B cell (primary cell): ENCODE results near the gene IPCEF1. TPM values are rescaled to one million over a fixed set of nuclear protein-coding genes. Genes with fewer than 3 reads are reported as not detected.
A peak's percentile ranks its signal among the peaks of the same experiment; 100 is the strongest.
"Not testable (repeated sequence)": the region's sequence is repeated elsewhere in the genome, so short reads cannot be mapped to it uniquely, and the experiment has no call there.

ENCODE experiments used
- ATAC-seq: fragments of 200-7000 bp; cut with Tn5 transposase; one replicate; pipeline ENCODE4 v1.10.0; 2021; ENCODE audit warnings: low read depth, mild to moderate bottlenecking, moderate number of reproducible peaks, moderate library complexity
- CTCF ChIA-PET: fragments of 350-600 bp; sonication (Branson Sonifier 250); formaldehyde crosslinking; loops from one replicate; lab custom pipeline; 2021; ENCODE audit warnings: antibody characterized with exemption, inconsistent platforms; lab: Charles Lee
- POLR2A ChIA-PET: fragments of 350-600 bp; sonication (Branson Sonifier 250); formaldehyde crosslinking; loops from one replicate; lab custom pipeline; 2021; ENCODE audit warnings: antibody characterized with exemption; lab: Charles Lee
- DNase-seq: peaks from one replicate; pipeline ENCODE4 v3.0.0; 2013
- H2AFZ ChIP-seq: 2 replicates; pipeline ENCODE4 v1.6.1; 2012; ENCODE audit warnings: mild to moderate bottlenecking, low read depth, low read length; ENCODE audit not compliant: insufficient read depth, poor library complexity, severe bottlenecking
- H3K27ac ChIP-seq, 2 donors: 1 replicate in 1 of 2; 2 replicates in 1 of 2; pipeline ENCODE4 v1.5.1; 2012 to 2013; ENCODE audit warnings: low read length in 2 of 2, mild to moderate bottlenecking in 2 of 2, moderate library complexity in 1 of 2
- H3K27me3 ChIP-seq, 4 experiments: fragments of 200-600 bp in 1 of 4; sonication (generic) in 1 of 4; replicated peaks in 1 of 4; 1 replicate in 2 of 4; 2 replicates in 2 of 4; pipeline versions ENCODE4 v1.6.1 to v1.7.0; 2013 to 2016; ENCODE audit warnings: low read length in 3 of 4, mild to moderate bottlenecking in 2 of 4, mixed read lengths in 1 of 4, moderate library complexity in 1 of 4; ENCODE audit not compliant: insufficient read depth in 4 of 4, control insufficient read depth in 3 of 4; ENCODE audit errors: control extremely low read depth in 1 of 4
- H3K36me3 ChIP-seq, 2 experiments: replicated peaks in 1 of 2; 1 replicate in 1 of 2; 2 replicates in 1 of 2; pipeline versions ENCODE4 v1.6.1 to v1.7.1; 2013; ENCODE audit warnings: low read length in 1 of 2; ENCODE audit not compliant: insufficient read depth in 2 of 2, control insufficient read depth in 1 of 2; ENCODE audit errors: control extremely low read depth in 1 of 2, extremely low read depth in 1 of 2
- H3K4me1 ChIP-seq, 2 donors: fragments of 200-600 bp in 1 of 2; sonication (generic) in 1 of 2; 1 replicate in 1 of 2; 2 replicates in 1 of 2; pipeline versions ENCODE4 v1.5.1 to v1.6.1; 2013 to 2017; ENCODE audit warnings: low read length in 2 of 2; ENCODE audit not compliant: control insufficient read depth in 2 of 2, insufficient read depth in 2 of 2
- H3K4me2 ChIP-seq: replicated peaks from 2 replicates; pipeline ENCODE3; 2012; ENCODE audit warnings: mild to moderate bottlenecking, low read depth, low read length; ENCODE audit not compliant: poor library complexity, severe bottlenecking
- H3K4me3 ChIP-seq, 5 experiments: fragments of 200-600 bp in 1 of 5; sonication (generic) in 1 of 5; 1 replicate in 3 of 5; 2 replicates in 2 of 5; pipeline versions ENCODE4 v1.5.1 to v1.7.0; 2011 to 2016; ENCODE audit warnings: low read length in 4 of 5, mild to moderate bottlenecking in 4 of 5, low read depth in 2 of 5, control low read depth in 1 of 5, moderate library complexity in 1 of 5; ENCODE audit not compliant: insufficient read depth in 1 of 5; ENCODE audit errors: control extremely low read depth in 1 of 5, extremely low read depth in 1 of 5
- H3K79me2 ChIP-seq: fragments of 200-600 bp; sonication (generic); one replicate; pipeline ENCODE4 v1.6.0; 2016; ENCODE audit warnings: low read length; ENCODE audit not compliant: control insufficient read depth, insufficient read depth
- H3K9ac ChIP-seq: fragments of 200-600 bp; sonication (generic); 2 replicates; pipeline ENCODE4 v1.6.1; 2017; ENCODE audit warnings: mild to moderate bottlenecking, low read length, moderate library complexity
- H3K9me3 ChIP-seq, 3 donors: one replicate each; pipeline versions ENCODE4 v1.6.1 to v1.7.1; 2013; ENCODE audit warnings: low read length in 2 of 3; ENCODE audit not compliant: control insufficient read depth in 2 of 3, insufficient read depth in 1 of 3; ENCODE audit errors: control extremely low read depth in 1 of 3
- H4K20me1 ChIP-seq: 2 replicates; pipeline ENCODE4 v1.6.0; 2012; ENCODE audit warnings: mild to moderate bottlenecking, low read length; ENCODE audit not compliant: insufficient read depth, control insufficient read depth, poor library complexity, severe bottlenecking
- H3K27ac Mint-ChIP-seq: one replicate; pipeline ENCODE4 v1.8.0; 2021; ENCODE audit warnings: mixed read lengths
- H3K27me3 Mint-ChIP-seq: one replicate; pipeline ENCODE4 v1.8.0; 2021; ENCODE audit warnings: mixed read lengths
- H3K4me1 Mint-ChIP-seq: one replicate; pipeline ENCODE4 v1.8.0; 2021; ENCODE audit warnings: mixed read lengths
- H3K4me3 Mint-ChIP-seq: one replicate; pipeline ENCODE4 v1.8.0; 2021; ENCODE audit warnings: mixed read lengths
- H3K9me3 Mint-ChIP-seq: one replicate; pipeline ENCODE4 v1.8.0; 2022; ENCODE audit warnings: mixed read lengths; ENCODE audit not compliant: insufficient read depth
- EZH2 ChIP-seq: IDR thresholded peaks from 2 replicates; pipeline ENCODE4 v1.6.1; 2012; ENCODE audit warnings: borderline replicate concordance, low read depth, mild to moderate bottlenecking, moderate library complexity, low read length; ENCODE audit not compliant: insufficient read depth, poor library complexity, severe bottlenecking
- WGBS: methylation state at CpG from one replicate; pipeline ENCODE4 v1.1.5; 2013; ENCODE audit warnings: missing lambda C conversion rate; ENCODE audit not compliant: insufficient coverage; 5-methylcytosine and 5-hydroxymethylcytosine counted together
- intact Hi-C: fragments of 100-400 bp; cut with micrococcal nuclease; formaldehyde crosslinking; loops from one replicate; pipeline ENCODE4 v1.10.0; 2022
- polyA plus RNA-seq: library from polyadenylated mRNA; depleted of rRNA; stranded (reverse); fragments of >200 nt; gene quantifications from 2 replicates; pipeline ENCODE4 v1.2.3, GENCODE V29; 2012
- total RNA-seq, 2 donors: library from RNA; stranded (reverse); fragments of 120-200 nt in 1 of 2; gene quantifications; 1 replicate in 1 of 2; 2 replicates in 1 of 2; pipeline versions ENCODE4 v1.2.3 to v1.2.4, GENCODE V29; 2013 to 2022
- TF ChIP-seq, protein P1 (sequence below): fragments of 200-600 bp; IDR thresholded peaks from one replicate; pipeline ENCODE4 v1.8.0; 2022; ENCODE audit warnings: antibody characterized with exemption, mild to moderate bottlenecking

Gene IPCEF1
- total and polyA plus RNA-seq, 2 donors (not counting 1 experiment from before 2014, with no cell fraction given), result 0.22 to 0.94 TPM

DNA sequence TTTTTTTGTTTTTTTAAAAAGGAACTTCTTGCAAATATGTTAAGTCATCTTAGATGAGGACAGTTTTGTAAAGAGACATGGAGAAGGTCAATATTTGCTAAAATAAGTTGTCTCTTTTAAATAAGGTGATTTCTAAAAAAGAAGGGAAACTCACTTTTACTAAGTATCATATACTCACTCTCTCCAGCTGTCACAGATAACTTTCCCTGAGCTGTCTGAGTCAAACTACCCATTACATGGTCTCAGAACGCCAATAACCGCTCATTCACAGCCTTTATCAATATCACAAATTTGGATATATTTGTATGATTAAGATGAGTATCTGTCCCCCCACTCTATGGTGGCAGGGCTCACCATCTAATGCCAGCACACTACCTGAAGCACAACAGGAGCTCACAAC, 47.6 kb downstream of the IPCEF1 start:
- Mint-ChIP-seq H3K4me1 (peaks cover 10% of the 10 kb centered on the region), H3K27me3 (peaks cover 5% of the 10 kb centered on the region), H3K4me3 (no peak overlapping the region), H3K27ac (no peak overlapping the region), H3K9me3 (no peaks in the 10 kb centered on the region)
- no peak overlapping the region for H3K9ac ChIP-seq
- POLR2A ChIA-PET, result no interaction called here
- WGBS, result no CpG with 5 or more reads among the region's 2 CpGs
- TF ChIP-seq EZH2, result no peak
- TF ChIP-seq, protein P1, sequence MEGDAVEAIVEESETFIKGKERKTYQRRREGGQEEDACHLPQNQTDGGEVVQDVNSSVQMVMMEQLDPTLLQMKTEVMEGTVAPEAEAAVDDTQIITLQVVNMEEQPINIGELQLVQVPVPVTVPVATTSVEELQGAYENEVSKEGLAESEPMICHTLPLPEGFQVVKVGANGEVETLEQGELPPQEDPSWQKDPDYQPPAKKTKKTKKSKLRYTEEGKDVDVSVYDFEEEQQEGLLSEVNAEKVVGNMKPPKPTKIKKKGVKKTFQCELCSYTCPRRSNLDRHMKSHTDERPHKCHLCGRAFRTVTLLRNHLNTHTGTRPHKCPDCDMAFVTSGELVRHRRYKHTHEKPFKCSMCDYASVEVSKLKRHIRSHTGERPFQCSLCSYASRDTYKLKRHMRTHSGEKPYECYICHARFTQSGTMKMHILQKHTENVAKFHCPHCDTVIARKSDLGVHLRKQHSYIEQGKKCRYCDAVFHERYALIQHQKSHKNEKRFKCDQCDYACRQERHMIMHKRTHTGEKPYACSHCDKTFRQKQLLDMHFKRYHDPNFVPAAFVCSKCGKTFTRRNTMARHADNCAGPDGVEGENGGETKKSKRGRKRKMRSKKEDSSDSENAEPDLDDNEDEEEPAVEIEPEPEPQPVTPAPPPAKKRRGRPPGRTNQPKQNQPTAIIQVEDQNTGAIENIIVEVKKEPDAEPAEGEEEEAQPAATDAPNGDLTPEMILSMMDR, result no peak
- peaks cover 0 to 16% of the 10 kb centered on the region in 2 donors for H3K4me1 ChIP-seq
- ATAC-seq (no peak), DNase-seq (no peak)
- no peak overlapping the region for H2AFZ ChIP-seq
- intact Hi-C loops, result loop anchor here (5.0 kb wide), 1 partner anchor 48 kb away; the partner anchor contains the start of gene IPCEF1
- no peaks in the 10 kb centered on the region for H3K36me3 ChIP-seq
- H3K27ac ChIP-seq, result no peak overlapping the region
- H3K27me3 ChIP-seq, result no peaks in the 10 kb centered on the region
- no peaks in the 10 kb centered on the region for H3K79me2 ChIP-seq
- H4K20me1 ChIP-seq, result no peaks in the 10 kb centered on the region
- H3K9me3 ChIP-seq, result no peaks in the 10 kb centered on the region
- CTCF ChIA-PET, result no interaction called here
- H3K4me3 ChIP-seq, result no peak overlapping the region
- H3K4me2 ChIP-seq, result no peak overlapping the region

- H3K9me3 ChIP-seq, result peaks cover 0 to 3% (median 0%) of the 10 kb centered on the region in 3 donors
- no peak overlapping the region for H3K4me2 ChIP-seq
- H3K4me3 Mint-ChIP-seq, result no peak overlapping the region
- H3K9ac ChIP-seq, result no peak overlapping the region
- H3K27me3 Mint-ChIP-seq, result peaks cover 5% of the 10 kb centered on the region
- H3K4me1 Mint-ChIP-seq, result peaks cover 11% of the 10 kb centered on the region
- no peaks in the 10 kb centered on the region for H3K27me3 ChIP-seq
- H3K27ac ChIP-seq, result no peak overlapping the region
- H3K9me3 Mint-ChIP-seq, result no peaks in the 10 kb centered on the region
- DNase-seq (no peak), ATAC-seq (no peak)
- TF ChIP-seq EZH2, result no peak
- TF ChIP-seq, protein P1, result no peak
- H3K4me1 ChIP-seq, result peaks cover 0 to 23% of the 10 kb centered on the region in 2 donors
- ChIA-PET CTCF (no interaction called here), POLR2A (no interaction called here)
- intact Hi-C loops, result loop anchor here (5.0 kb wide), 1 partner anchor 49 kb away; the partner anchor contains the start of gene IPCEF1
- no peak overlapping the region for H2AFZ ChIP-seq
- no peak overlapping the region for H3K27ac Mint-ChIP-seq
- no peaks in the 10 kb centered on the region for H4K20me1 ChIP-seq
- 90% methylated on average over 3 of the region's 7 CpGs for WGBS
- no peaks in the 10 kb centered on the region for H3K36me3 ChIP-seq
- no peaks in the 10 kb centered on the region for H3K79me2 ChIP-seq
- no peak overlapping the region for H3K4me3 ChIP-seq
Observed at GRCh38 chr6:154307696-154308425, 48.7 kb downstream of the IPCEF1 start.

DNA sequence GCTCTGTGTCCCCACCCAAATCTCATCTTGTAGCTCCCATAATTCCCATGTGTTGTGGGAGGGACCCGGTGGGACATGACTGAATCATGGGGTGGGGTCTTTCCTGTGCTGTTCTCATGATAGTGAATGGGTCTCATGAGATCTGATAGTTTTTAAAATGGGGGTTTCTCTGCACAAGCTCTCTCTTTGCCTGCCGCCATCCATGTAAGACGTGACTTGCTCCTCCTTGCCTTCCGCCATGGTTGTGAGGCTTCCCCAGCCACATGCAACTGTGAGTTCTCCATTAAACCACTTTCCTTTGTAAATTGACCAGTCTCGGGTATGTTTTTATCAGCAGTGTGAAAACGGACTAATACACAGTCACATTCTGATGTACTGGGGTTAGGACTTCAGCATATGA, 49.5 kb downstream of the IPCEF1 start:
- H2AFZ ChIP-seq, H3K9ac ChIP-seq, H3K27me3 Mint-ChIP-seq, POLR2A ChIA-PET, H3K36me3 ChIP-seq, ATAC-seq, H3K4me3 Mint-ChIP-seq, H4K20me1 ChIP-seq, H3K79me2 ChIP-seq, H3K9me3 Mint-ChIP-seq, H3K4me2 ChIP-seq, H3K27me3 ChIP-seq, H3K9me3 ChIP-seq, H3K4me3 ChIP-seq, CTCF ChIA-PET, DNase-seq: not testable (repeated sequence)
- Histone ChIP-seq H3K27ac (peak overlapping the region in 1 of 2 donors; percentile 54), H3K4me1 (peaks cover 5 to 30% of the 10 kb centered on the region in 2 donors)
- peaks cover 17% of the 10 kb centered on the region for H3K4me1 Mint-ChIP-seq
- intact Hi-C loops, result loop anchor here (5.0 kb wide), 1 partner anchor 50 kb away; the partner anchor contains the start of gene IPCEF1
- H3K27ac Mint-ChIP-seq, result peak overlapping the region; percentile 27
- 100% methylated on average over 3 of the region's 6 CpGs for WGBS
